ENCODE data around the gene ALG8. TPM values are rescaled to one million over a fixed set of nuclear protein-coding genes. Genes with fewer than 3 reads are reported as not detected.

ALG8 gene
- total and polyA plus RNA-seq, 2 of the 8 experiments (the other 6 are each of a cell fraction or from before 2014, with no cell fraction given): 66.7 to 84.3 TPM

DNA sequence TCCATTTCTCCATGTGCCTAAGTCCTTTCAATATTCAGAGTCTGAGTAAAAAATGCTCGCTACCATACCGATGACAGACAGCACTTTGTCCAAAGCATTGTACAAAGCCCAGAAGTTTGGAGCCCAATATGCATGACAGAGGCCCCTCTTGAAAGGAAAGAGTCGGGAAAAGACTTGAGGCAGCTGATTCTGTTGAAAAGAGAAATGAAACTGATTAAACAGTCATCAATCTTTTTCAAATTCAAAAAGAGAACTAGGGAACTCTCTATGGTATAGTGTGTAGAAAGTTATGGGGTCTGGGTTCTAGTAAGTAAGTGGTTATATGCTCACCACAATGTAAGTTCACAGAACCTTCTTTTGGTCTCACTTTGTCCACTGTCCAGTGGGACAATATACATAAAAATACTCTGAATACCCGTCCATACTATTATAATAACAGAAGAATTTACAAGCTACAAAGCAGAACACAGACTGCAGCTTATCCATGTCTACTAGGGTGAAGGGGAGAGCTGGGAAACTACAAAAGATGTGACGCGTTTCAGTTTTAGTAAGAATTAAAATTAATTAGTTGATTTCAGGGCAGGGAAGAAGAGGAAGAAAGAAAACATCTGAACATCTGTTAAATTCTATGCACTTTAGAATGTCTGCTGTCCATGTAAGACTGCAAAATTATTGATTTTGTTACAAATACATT is 26.7 kb downstream of the ALG8 start:
- no peak overlapping the region for H4K5ac ChIP-seq (ENCODE audit: insufficient read length, low read depth, low read length)
- no peak overlapping the region for H4K8ac ChIP-seq (ENCODE audit: extremely low read depth, insufficient read depth, low read length)
- H3K27me3 ChIP-seq (replicated peaks in 1 of 4; ENCODE audit: control insufficient read depth in 3 of 4, extremely low read depth in 1 of 4, insufficient read depth in 3 of 4, low read length in 3 of 4): peaks cover 0 to 1% (median 0%) of the 10 kb centered on the region in 4 experiments; a peak in 1 of 7 replicates
- H3K79me2 ChIP-seq (ENCODE audit: control insufficient read depth in 1 of 2, insufficient read depth in 2 of 2, low read length in 2 of 2): no peaks in the 10 kb centered on the region
- no peaks in the 10 kb centered on the region for H3K9me3 ChIP-seq (ENCODE audit: insufficient read depth in 2 of 2, low read depth in 1 of 2, low read length in 1 of 2)
- no peak overlapping the region for H3K23ac ChIP-seq (ENCODE audit: insufficient read length)
- no peak overlapping the region for H3K4me3 ChIP-seq (ENCODE audit: extremely low read depth in 1 of 4, insufficient read depth in 2 of 4, low read depth in 3 of 4, low read length in 4 of 4)
- no peaks in the 10 kb centered on the region for H4K20me1 ChIP-seq (replicated peaks in 1 of 2; ENCODE audit: control insufficient read depth in 1 of 2, insufficient read depth in 2 of 2, low read length in 2 of 2)
- H2BK120ac ChIP-seq (replicated peaks; ENCODE audit: low read depth, low read length): no peak overlapping the region
- ChIA-PET CTCF (ENCODE audit: partially characterized antibody) (no interaction called here), POLR2A (ENCODE audit: partially characterized antibody) (no interaction called here)
- no peak overlapping the region for H3K56ac ChIP-seq (replicated peaks; ENCODE audit: insufficient read length, low read depth, low read length)
- no peak overlapping the region for H2BK15ac ChIP-seq (ENCODE audit: low read length)
- no peak overlapping the region for H2AFZ ChIP-seq (ENCODE audit: low read length)
- FAIRE-seq: no peak
- H3K27ac ChIP-seq (ENCODE audit: low read depth, low read length): no peak overlapping the region
- no peak overlapping the region for H2BK12ac ChIP-seq (ENCODE audit: low read depth, low read length)
- H2AK5ac ChIP-seq (ENCODE audit: low read depth, low read length): no peak overlapping the region
- no peak overlapping the region for H3K4me2 ChIP-seq (ENCODE audit: insufficient read depth in 1 of 2, low read depth in 2 of 2, low read length in 2 of 2)
- 92% methylated on average over 6 of the region's 6 CpGs; no CpG with 5 or more reads in 1 of the 2 experiments for WGBS, 2 experiments (ENCODE audit: extremely low coverage in 1 of 2, insufficient coverage in 1 of 2, insufficient read length in 1 of 2, insufficient replicate concordance in 2 of 2, low coverage in 1 of 2, low lambda C conversion rate in 2 of 2, missing lambda C conversion rate in 1 of 2)
- H3K14ac ChIP-seq (ENCODE audit: insufficient read length): no peak overlapping the region
- peaks cover 2 to 46% (median 19%) of the 10 kb centered on the region in 4 experiments; a peak in 4 of 8 replicates for H3K36me3 ChIP-seq (ENCODE audit: control insufficient read depth in 2 of 4, insufficient read depth in 4 of 4, low read length in 3 of 4)
- H3K23me2 ChIP-seq (ENCODE audit: low read depth, low read length): no peaks in the 10 kb centered on the region; the same call in 1 of the 2 replicates
- H2BK5ac ChIP-seq (ENCODE audit: low read depth, low read length): no peak overlapping the region
- H3K4me1 ChIP-seq (replicated peaks in 1 of 4; ENCODE audit: control insufficient read depth in 3 of 4, insufficient read depth in 4 of 4, low read length in 3 of 4): no peaks in the 10 kb centered on the region
- H3K18ac ChIP-seq (ENCODE audit: extremely low read depth, low read length): no peak overlapping the region
- H2BK20ac ChIP-seq (ENCODE audit: low read length): no peak overlapping the region
- no peak overlapping the region for H4K91ac ChIP-seq (replicated peaks; ENCODE audit: insufficient read length, low read length)
- no peak for DNase-seq (ENCODE audit: low read depth in 1 of 2, low spot score in 2 of 2)
- H3K4ac ChIP-seq (replicated peaks; ENCODE audit: insufficient read length, low read depth, low read length): no peak overlapping the region
- no peaks in the 10 kb centered on the region; the same call in 1 of the 2 replicates for H3K79me1 ChIP-seq (ENCODE audit: low read depth, low read length)
- H3K9ac ChIP-seq (replicated peaks in 1 of 4; ENCODE audit: extremely low read depth in 1 of 4, low read depth in 3 of 4, low read length in 3 of 4): no peak overlapping the region
- no peak for TF ChIP-seq SIN3A (conservative IDR thresholded peaks at IDR 0.05 in 1 of 2, IDR thresholded peaks at IDR 0.05 in 1 of 2; ENCODE audit: low read depth in 1 of 2, low read length in 2 of 2)
- TF ChIP-seq PHF8 (conservative IDR thresholded peaks at IDR 0.05; ENCODE audit: low read depth, low read length): no peak
- TF ChIP-seq RNF2 (IDR thresholded peaks at IDR 0.05; ENCODE audit: borderline replicate concordance, low read depth, low read length, missing control alignments, poor library complexity, severe bottlenecking): no peak
- no peak for TF ChIP-seq MAFK (IDR thresholded peaks at IDR 0.05; ENCODE audit: low read depth, low read length)
- no peak for TF ChIP-seq ZNF274 (IDR thresholded peaks at IDR 0.05; ENCODE audit: borderline replicate concordance, extremely low read depth, low read length)
